ENCODE results near the gene LINGO4.

LINGO4 gene

DNA sequence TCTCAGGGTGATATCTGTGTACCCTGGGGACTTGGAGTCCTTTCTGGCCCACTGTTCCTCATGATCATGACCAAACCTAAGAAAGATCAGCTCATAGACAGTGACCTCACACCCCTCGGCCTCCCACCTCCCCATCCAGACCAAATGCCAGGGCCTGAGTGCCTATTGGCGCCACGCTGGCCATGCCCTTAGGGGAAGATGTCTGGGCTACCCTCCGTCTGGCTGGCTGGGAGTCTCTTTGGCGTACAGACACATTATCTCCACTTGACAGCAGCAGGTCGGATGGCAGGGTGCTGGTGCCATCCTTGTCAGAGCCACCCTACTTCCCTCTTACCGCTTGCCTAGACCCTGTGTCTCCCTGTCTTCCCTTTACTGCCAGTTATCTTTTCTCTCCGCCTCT is 18.0 kb upstream of the LINGO4 start:
- TF ChIP-seq, protein P1, sequence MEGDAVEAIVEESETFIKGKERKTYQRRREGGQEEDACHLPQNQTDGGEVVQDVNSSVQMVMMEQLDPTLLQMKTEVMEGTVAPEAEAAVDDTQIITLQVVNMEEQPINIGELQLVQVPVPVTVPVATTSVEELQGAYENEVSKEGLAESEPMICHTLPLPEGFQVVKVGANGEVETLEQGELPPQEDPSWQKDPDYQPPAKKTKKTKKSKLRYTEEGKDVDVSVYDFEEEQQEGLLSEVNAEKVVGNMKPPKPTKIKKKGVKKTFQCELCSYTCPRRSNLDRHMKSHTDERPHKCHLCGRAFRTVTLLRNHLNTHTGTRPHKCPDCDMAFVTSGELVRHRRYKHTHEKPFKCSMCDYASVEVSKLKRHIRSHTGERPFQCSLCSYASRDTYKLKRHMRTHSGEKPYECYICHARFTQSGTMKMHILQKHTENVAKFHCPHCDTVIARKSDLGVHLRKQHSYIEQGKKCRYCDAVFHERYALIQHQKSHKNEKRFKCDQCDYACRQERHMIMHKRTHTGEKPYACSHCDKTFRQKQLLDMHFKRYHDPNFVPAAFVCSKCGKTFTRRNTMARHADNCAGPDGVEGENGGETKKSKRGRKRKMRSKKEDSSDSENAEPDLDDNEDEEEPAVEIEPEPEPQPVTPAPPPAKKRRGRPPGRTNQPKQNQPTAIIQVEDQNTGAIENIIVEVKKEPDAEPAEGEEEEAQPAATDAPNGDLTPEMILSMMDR (IDR thresholded peaks at IDR 0.05; ENCODE audit: low read depth, low read length, missing control alignments), result no peak
- H3K4me3 ChIP-seq (replicated peaks; ENCODE audit: low read depth, low read length), result no peak overlapping the region
- DNase-seq (ENCODE audit: extremely low read depth, low read depth), result no peak

GRCh38 chr1:151822404-151822803 is 17.2 kb upstream of the LINGO4 start:
- TF ChIP-seq, protein P1 (IDR thresholded peaks at IDR 0.05; ENCODE audit: low read depth, low read length, missing control alignments), result no peak
- H3K4me3 ChIP-seq (replicated peaks; ENCODE audit: low read depth, low read length), result no peak overlapping the region
- DNase-seq (ENCODE audit: extremely low read depth, low read depth), result no peak

DNA sequence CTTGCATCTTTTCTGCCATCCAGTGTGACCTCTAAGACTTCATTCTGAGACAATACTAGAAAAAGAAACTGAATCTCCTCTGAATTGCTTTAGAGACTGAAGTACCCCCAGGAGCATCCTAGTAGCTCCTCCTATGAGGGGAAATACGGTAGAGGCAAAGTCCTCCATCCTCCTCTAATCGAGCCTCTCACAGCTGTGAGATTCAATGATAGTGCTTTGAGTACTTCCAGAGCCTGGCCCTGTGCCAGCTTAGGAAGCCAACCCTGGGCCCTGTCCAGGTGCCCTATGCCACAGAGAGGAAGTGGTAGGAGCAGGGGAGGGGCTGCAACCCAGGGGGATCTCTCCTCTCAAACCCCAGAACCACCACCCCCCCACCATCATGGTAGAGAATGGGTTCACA is 15.7 kb upstream of the LINGO4 start:
- H3K4me3 ChIP-seq (replicated peaks; ENCODE audit: low read depth, low read length), result no peak overlapping the region
- no peak for DNase-seq (ENCODE audit: extremely low read depth, low read depth)
- TF ChIP-seq, protein P1 (IDR thresholded peaks at IDR 0.05; ENCODE audit: low read depth, low read length, missing control alignments), result no peak

DNA sequence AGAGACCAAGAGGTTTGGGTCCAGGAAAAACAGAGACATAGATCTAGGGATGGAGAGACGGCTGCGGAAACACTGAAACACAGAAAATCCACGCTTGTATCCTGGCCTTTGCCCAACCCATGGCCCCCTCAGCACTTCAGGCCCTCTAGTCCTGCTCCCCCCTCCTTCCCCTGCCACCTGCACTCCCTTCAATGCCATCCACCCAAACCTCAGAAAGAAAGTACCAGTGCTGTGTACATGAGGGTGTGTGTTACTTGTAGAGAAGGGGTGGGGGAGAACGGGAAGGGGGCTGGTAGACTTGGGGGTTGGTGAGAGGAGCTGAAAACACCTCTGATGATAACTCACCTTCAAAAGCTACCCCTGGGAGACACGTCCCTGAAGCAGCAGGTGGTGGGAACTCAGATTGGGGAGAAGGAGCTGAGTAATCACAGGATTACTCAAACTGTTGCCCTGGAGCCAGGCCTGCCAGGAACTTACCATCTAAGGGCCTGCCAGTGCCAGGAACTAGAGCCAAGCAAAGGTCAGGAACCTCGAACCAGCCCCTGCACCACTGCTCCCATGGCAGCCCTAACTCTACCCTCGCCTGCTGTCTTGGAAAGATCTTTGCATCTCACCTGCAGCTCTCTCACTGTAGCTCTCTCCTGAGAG is 14.9 kb upstream of the LINGO4 start:
- no peak overlapping the region for H3K4me3 ChIP-seq (replicated peaks; ENCODE audit: low read depth, low read length)
- TF ChIP-seq, protein P1 (IDR thresholded peaks at IDR 0.05; ENCODE audit: low read depth, low read length, missing control alignments), result no peak
- DNase-seq (ENCODE audit: extremely low read depth, low read depth), result no peak

- DNase-seq (ENCODE audit: extremely low read depth, low read depth), result no peak
- TF ChIP-seq, protein P1 (IDR thresholded peaks at IDR 0.05; ENCODE audit: low read depth, low read length, missing control alignments), result no peak
- no peak overlapping the region for H3K4me3 ChIP-seq (replicated peaks; ENCODE audit: low read depth, low read length)
These were observed 14.1 kb upstream of the LINGO4 start for GRCh38 chr1:151819227-151819835.

GRCh38 chr1:151817353-151817730 is 12.1 kb upstream of the LINGO4 start:
- TF ChIP-seq, protein P1 (IDR thresholded peaks at IDR 0.05; ENCODE audit: low read depth, low read length, missing control alignments), result no peak
- no peak overlapping the region for H3K4me3 ChIP-seq (replicated peaks; ENCODE audit: low read depth, low read length)
- DNase-seq (ENCODE audit: extremely low read depth, low read depth), result no peak

Measured in HFF-Myc (cell line).